ENCODE measurements around the gene ZNF74. TPM values are rescaled to one million over a fixed set of nuclear protein-coding genes. Genes with fewer than 3 reads are reported as not detected.

ZNF74 gene
- total and polyA plus RNA-seq, 10 of the 15 experiments (the other 5 are each of a cell fraction or from before 2014, with no cell fraction given) = 0.37 to 9.3 (median 5.1) TPM

DNA sequence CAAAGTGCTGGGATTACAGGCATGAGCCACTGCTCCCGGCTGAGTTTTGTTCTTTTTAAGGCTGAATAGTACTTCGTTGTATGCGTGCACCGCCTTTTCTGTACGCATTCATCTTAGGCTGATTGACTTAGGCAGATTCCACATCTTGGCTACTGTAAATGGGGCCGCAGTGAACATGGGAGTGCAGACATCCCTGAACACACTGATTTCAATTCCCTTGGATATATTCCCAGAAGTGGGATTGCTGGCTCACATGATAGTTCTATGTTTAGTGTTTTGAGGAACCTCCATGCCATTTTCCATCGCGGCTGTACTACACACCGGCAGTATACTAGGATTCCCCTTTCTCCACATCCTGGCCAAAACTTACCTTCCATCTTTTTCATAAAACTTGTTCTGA, 10.4 kb upstream of the ZNF74 start:
- WGBS (ENCODE audit: insufficient coverage, insufficient replicate concordance, low lambda C conversion rate, missing lambda C conversion rate) = 85% methylated on average over 9 of the region's 9 CpGs
- H3K36me3 ChIP-seq (ENCODE audit: control insufficient read depth in 2 of 2, insufficient read depth in 2 of 2, low read length in 1 of 2) = no peaks in the 10 kb centered on the region
- no peak overlapping the region for H3K4me2 ChIP-seq (ENCODE audit: control insufficient read depth, insufficient read depth)
- intact Hi-C loops (cut with micrococcal nuclease; ENCODE audit: unreplicated experiment) (no loop called here), in situ Hi-C loops (cut with MboI) (no loop called here)
- H3K9ac ChIP-seq (ENCODE audit: control insufficient read depth, insufficient read depth, low read length) = no peak overlapping the region
- no peak for FAIRE-seq
- peaks cover 0 to 3% of the 10 kb centered on the region in 2 experiments; a peak in 1 of 4 replicates for H3K27me3 ChIP-seq (replicated peaks in 1 of 2; ENCODE audit: control insufficient read depth in 2 of 2, insufficient read depth in 2 of 2, low read length in 1 of 2)
- no peak overlapping the region for H3K27ac ChIP-seq (ENCODE audit: control insufficient read depth, insufficient read depth)
- H3K9me3 ChIP-seq (replicated peaks; ENCODE audit: control insufficient read depth, insufficient read depth, low read length) = no peaks in the 10 kb centered on the region
- CTCF ChIA-PET = no interaction called here
- H3K4me1 ChIP-seq (ENCODE audit: control insufficient read depth, insufficient read depth, low read length) = peaks cover 4% of the 10 kb centered on the region; the same call in 1 of the 2 replicates
- POLR2A ChIA-PET = no interaction called here
- no TSS peak for BruUV-seq (replicated peaks)
- DNase-seq (ENCODE audit: low read depth, low spot score) = no peak
- no peaks in the 10 kb centered on the region for H3K79me2 ChIP-seq (ENCODE audit: control insufficient read depth, insufficient read depth, low read length)
- SMC1A ChIA-PET (ENCODE audit: uncharacterized antibody, unreplicated experiment) = no interaction called here
- ATAC-seq = no peak
- H2AFZ ChIP-seq (ENCODE audit: control insufficient read depth, low read depth, low read length) = no peak overlapping the region
- RAD21 ChIA-PET (ENCODE audit: unreplicated experiment) = no interaction called here
- no peaks in the 10 kb centered on the region for H4K20me1 ChIP-seq (ENCODE audit: control insufficient read depth, insufficient read depth)
- no peak overlapping the region for H3K4me3 ChIP-seq
- TF ChIP-seq JUND (IDR thresholded peaks at IDR 0.05; ENCODE audit: low read depth, low read length) (no peak), SRF (IDR thresholded peaks at IDR 0.05; ENCODE audit: low read depth in 2 of 2, low read length in 2 of 2) (no peak), TCF7 (IDR thresholded peaks at IDR 0.05; ENCODE audit: borderline replicate concordance) (no peak), CBX5 (IDR thresholded peaks at IDR 0.05; ENCODE audit: low read depth) (no peak), USF2 (IDR thresholded peaks at IDR 0.05; ENCODE audit: borderline replicate concordance, low read depth, low read length) (no peak), NBN (IDR thresholded peaks at IDR 0.05) (no peak), DPF2 (IDR thresholded peaks at IDR 0.05) (no peak), CEBPZ (IDR thresholded peaks at IDR 0.05; ENCODE audit: low read depth, low read length) (no peak), CBFB (IDR thresholded peaks at IDR 0.05; ENCODE audit: low read depth) (no peak), ESRRA (IDR thresholded peaks at IDR 0.05; ENCODE audit: low read length) (no peak), TARDBP (IDR thresholded peaks at IDR 0.05; ENCODE audit: borderline replicate concordance) (no peak), RAD21 (IDR thresholded peaks at IDR 0.05; ENCODE audit: insufficient read depth, low read depth, low read length) (no peak), GABPA (IDR thresholded peaks at IDR 0.05; ENCODE audit: low read depth) (no peak), KDM1A (IDR thresholded peaks at IDR 0.05; ENCODE audit: borderline replicate concordance) (no peak)
- TF ChIP-seq, protein P1, sequence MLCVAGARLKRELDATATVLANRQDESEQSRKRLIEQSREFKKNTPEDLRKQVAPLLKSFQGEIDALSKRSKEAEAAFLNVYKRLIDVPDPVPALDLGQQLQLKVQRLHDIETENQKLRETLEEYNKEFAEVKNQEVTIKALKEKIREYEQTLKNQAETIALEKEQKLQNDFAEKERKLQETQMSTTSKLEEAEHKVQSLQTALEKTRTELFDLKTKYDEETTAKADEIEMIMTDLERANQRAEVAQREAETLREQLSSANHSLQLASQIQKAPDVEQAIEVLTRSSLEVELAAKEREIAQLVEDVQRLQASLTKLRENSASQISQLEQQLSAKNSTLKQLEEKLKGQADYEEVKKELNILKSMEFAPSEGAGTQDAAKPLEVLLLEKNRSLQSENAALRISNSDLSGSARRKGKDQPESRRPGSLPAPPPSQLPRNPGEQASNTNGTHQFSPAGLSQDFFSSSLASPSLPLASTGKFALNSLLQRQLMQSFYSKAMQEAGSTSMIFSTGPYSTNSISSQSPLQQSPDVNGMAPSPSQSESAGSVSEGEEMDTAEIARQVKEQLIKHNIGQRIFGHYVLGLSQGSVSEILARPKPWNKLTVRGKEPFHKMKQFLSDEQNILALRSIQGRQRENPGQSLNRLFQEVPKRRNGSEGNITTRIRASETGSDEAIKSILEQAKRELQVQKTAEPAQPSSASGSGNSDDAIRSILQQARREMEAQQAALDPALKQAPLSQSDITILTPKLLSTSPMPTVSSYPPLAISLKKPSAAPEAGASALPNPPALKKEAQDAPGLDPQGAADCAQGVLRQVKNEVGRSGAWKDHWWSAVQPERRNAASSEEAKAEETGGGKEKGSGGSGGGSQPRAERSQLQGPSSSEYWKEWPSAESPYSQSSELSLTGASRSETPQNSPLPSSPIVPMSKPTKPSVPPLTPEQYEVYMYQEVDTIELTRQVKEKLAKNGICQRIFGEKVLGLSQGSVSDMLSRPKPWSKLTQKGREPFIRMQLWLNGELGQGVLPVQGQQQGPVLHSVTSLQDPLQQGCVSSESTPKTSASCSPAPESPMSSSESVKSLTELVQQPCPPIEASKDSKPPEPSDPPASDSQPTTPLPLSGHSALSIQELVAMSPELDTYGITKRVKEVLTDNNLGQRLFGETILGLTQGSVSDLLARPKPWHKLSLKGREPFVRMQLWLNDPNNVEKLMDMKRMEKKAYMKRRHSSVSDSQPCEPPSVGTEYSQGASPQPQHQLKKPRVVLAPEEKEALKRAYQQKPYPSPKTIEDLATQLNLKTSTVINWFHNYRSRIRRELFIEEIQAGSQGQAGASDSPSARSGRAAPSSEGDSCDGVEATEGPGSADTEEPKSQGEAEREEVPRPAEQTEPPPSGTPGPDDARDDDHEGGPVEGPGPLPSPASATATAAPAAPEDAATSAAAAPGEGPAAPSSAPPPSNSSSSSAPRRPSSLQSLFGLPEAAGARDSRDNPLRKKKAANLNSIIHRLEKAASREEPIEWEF (IDR thresholded peaks at IDR 0.05; ENCODE audit: insufficient replicate concordance, low read depth, low read length) = no peak
